ENCODE results near the gene ZNF438. TPM values are rescaled to one million over a fixed set of nuclear protein-coding genes. Genes with fewer than 3 reads are reported as not detected.
A peak's percentile ranks its signal among the peaks of the same experiment; 100 is the strongest.

The ZNF438 gene
- total and polyA plus RNA-seq, 2 of the 8 experiments (the other 6 are each of a cell fraction or from before 2014, with no cell fraction given): 0.95 to 1.7 TPM

- H3K27ac ChIP-seq (ENCODE audit: low read depth, low read length): no peak overlapping the region
- no peak for FAIRE-seq
- H3K56ac ChIP-seq (replicated peaks; ENCODE audit: insufficient read length, low read depth, low read length): no peak overlapping the region
These were observed 20.0 kb upstream of the ZNF438 start for GRCh38 chr10:31051703-31052102.

More at GRCh38 chr10:31051703-31052102, 20.0 kb upstream of the ZNF438 start:
- Histone ChIP-seq H3K27me3 (replicated peaks in 1 of 4; ENCODE audit: control insufficient read depth in 3 of 4, extremely low read depth in 1 of 4, insufficient read depth in 3 of 4, low read length in 3 of 4) (no peaks in the 10 kb centered on the region), H3K4me1 (replicated peaks in 1 of 4; ENCODE audit: control insufficient read depth in 3 of 4, insufficient read depth in 4 of 4, low read length in 3 of 4) (no peaks in the 10 kb centered on the region), H2AFZ (ENCODE audit: low read length) (0 out of 2 replicates have a peak overlapping the region, but pooled peaks have one; percentile 5), H3K14ac (ENCODE audit: insufficient read length) (no peak overlapping the region), H3K4ac (replicated peaks; ENCODE audit: insufficient read length, low read depth, low read length) (no peak overlapping the region), H2BK120ac (replicated peaks; ENCODE audit: low read depth, low read length) (no peak overlapping the region), H2BK5ac (ENCODE audit: low read depth, low read length) (no peak overlapping the region), H4K91ac (replicated peaks; ENCODE audit: insufficient read length, low read length) (no peak overlapping the region), H3K79me2 (ENCODE audit: control insufficient read depth in 1 of 2, insufficient read depth in 2 of 2, low read length in 2 of 2) (no peaks in the 10 kb centered on the region), H4K8ac (ENCODE audit: extremely low read depth, insufficient read depth, low read length) (no peak overlapping the region), H3K9ac (replicated peaks in 1 of 4; ENCODE audit: extremely low read depth in 1 of 4, low read depth in 3 of 4, low read length in 3 of 4) (no peak overlapping the region), H2BK15ac (ENCODE audit: low read length) (no peak overlapping the region), H3K23ac (ENCODE audit: insufficient read length) (no peak overlapping the region), H4K5ac (ENCODE audit: insufficient read length, low read depth, low read length) (no peak overlapping the region), H2BK12ac (ENCODE audit: low read depth, low read length) (no peak overlapping the region), H3K23me2 (ENCODE audit: low read depth, low read length) (no peaks in the 10 kb centered on the region), H3K79me1 (ENCODE audit: low read depth, low read length) (no peaks in the 10 kb centered on the region), H4K20me1 (replicated peaks in 1 of 2; ENCODE audit: control insufficient read depth in 1 of 2, insufficient read depth in 2 of 2, low read length in 2 of 2) (no peaks in the 10 kb centered on the region), H3K4me3 (ENCODE audit: extremely low read depth in 1 of 4, insufficient read depth in 2 of 4, low read depth in 3 of 4, low read length in 4 of 4) (no peak overlapping the region), H2BK20ac (ENCODE audit: low read length) (no peak overlapping the region), H3K18ac (ENCODE audit: extremely low read depth, low read length) (no peak overlapping the region), H3K4me2 (ENCODE audit: insufficient read depth in 1 of 2, low read depth in 2 of 2, low read length in 2 of 2) (no peak overlapping the region), H2AK5ac (ENCODE audit: low read depth, low read length) (no peak overlapping the region), H3K9me3 (ENCODE audit: insufficient read depth in 2 of 2, low read depth in 1 of 2, low read length in 1 of 2) (peaks cover 0 to 6% of the 10 kb centered on the region in 2 experiments; a peak in 1 of 4 replicates), H3K36me3 (ENCODE audit: control insufficient read depth in 2 of 4, insufficient read depth in 4 of 4, low read length in 3 of 4) (no peaks in the 10 kb centered on the region)
- no peak for DNase-seq (ENCODE audit: low read depth in 1 of 2, low spot score in 2 of 2)
- ChIA-PET POLR2A (ENCODE audit: partially characterized antibody) (no interaction called here), CTCF (ENCODE audit: partially characterized antibody) (no interaction called here)
- whole genome bisulfite sequencing, 2 experiments (ENCODE audit: extremely low coverage in 1 of 2, insufficient coverage in 1 of 2, insufficient read length in 1 of 2, insufficient replicate concordance in 2 of 2, low coverage in 1 of 2, low lambda C conversion rate in 2 of 2, missing lambda C conversion rate in 1 of 2): 88% methylated on average over 4 of the region's 4 CpGs; no CpG with 5 or more reads in 1 of the 2 experiments
- TF ChIP-seq EZH2 (IDR thresholded peaks at IDR 0.05; ENCODE audit: low read depth, low read length, severe bottlenecking) (no peak), RXRA (IDR thresholded peaks at IDR 0.05; ENCODE audit: insufficient read depth, low read depth, low read length) (no peak), MAX (IDR thresholded peaks at IDR 0.05) (no peak), ATF3 (IDR thresholded peaks at IDR 0.05; ENCODE audit: insufficient read depth, low read depth, low read length) (no peak), SP2 (IDR thresholded peaks at IDR 0.05; ENCODE audit: low read length) (no peak), E2F6 (IDR thresholded peaks at IDR 0.05) (no peak), KDM1A (IDR thresholded peaks at IDR 0.05; ENCODE audit: borderline replicate concordance, low read length) (no peak)
